HG02759 (cell line): ENCODE data around the gene CISD3.
"Not testable (repeated sequence)": the region's sequence is repeated elsewhere in the genome, so short reads cannot be mapped to it uniquely, and the experiment has no call there.

Experiments
- ATAC-seq: cut with Tn5 transposase; IDR thresholded peaks from one replicate; pipeline ENCODE4 v1.9.1; 2021; ENCODE audit warnings: mild to moderate bottlenecking, moderate library complexity; ENCODE audit not compliant: unreplicated experiment

Gene CISD3

DNA sequence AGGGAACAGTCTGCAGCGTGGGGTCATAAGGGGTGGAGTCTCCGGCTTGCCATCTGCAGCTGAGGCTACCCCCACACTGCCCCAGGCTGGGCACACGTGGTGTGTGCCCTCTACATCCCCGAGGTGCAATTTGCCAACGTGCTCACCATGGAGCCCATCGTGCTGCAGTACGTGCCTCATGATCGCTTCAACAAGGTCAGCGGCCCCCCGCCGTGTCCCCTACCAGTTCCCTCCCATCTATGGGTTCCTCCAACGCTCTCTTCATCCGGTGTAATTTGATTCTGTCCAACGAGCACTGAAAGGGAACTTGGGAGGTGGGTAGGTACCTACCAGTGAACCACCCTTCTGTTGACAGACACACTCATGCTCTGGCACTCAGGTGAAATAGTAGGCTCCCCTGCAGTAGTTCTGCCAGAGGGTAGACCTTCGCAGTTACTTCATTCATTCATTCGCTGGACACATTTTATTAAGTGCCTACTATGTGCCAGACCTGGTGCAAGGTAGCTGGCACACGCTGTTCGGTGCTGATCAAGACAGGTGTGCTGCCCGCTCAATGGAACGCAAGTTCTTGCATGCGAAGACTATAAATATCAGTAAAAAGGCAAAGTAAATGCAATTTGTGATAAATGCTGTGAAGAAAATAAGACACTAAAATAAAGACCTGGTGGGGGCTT lies 22.3 kb upstream of the CISD3 start:
- no peak for ATAC-seq

DNA sequence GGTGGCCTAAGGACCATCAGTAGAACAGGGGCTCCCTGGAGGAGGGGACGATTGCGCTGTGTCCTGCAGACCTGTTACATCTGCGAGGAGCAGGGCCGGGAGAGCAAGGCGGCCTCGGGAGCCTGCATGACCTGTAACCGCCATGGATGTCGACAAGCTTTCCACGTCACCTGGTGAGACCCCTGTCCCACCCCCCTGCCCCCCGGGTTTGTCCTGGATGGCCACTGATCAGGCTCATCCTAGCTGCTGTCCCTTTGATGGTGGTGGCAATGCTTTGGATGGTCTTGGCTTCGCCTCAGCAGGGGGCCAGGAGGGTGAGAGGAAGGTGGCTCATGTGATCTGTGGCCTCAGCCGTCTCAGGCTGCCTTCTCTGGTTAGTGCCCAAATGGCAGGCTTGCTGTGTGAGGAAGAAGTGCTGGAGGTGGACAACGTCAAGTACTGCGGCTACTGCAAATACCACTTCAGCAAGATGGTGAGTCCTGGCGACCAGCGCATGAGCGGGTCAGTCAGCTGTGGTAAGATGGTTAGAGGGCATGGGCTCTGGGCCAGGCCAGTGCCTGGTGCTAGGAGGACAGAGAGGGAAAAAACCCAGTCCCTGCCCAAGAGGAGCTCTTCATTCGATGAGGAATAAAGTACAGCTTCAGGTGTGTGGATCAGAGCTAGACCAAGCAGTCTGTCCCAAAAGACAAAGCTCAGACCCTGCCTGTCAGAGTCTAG lies 20.9 kb upstream of the CISD3 start:
- ATAC-seq = no peak

DNA sequence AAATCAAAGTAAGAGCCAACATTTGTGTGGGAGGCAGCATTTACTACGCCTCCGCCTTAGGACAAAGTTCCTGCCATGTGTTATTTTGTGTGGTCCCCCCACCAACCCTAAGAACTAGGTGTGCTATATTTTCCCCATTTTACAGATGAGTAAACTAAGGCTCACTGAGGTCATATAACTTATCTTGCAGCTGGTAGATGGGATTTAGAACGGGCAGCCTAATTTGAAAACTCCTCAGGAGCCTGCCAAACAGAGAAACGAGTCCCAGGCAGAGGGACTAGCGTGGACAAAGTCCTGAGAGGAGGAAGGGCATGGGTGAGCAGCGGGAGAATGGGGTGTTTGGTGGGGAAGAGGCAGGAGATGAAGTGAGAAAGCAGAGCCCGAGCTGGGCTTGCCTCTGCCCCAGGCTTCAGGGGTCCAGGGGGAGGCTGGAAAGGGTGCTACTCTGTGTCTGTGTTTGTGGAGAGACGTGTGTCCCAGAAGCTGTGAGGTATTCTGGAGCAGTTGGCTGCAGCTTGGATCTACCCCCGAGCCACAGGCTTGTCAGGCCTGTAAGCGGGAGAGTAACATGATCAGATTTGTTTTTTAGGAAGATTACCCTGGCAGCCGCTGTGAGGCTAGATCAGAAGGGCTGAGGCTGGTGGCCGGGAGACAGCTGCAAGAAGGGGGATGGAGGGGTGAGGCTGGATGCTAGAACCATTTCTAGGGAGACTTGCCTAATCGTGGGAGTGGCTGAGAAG lies 20.1 kb upstream of the CISD3 start:
- ATAC-seq = no peak

DNA sequence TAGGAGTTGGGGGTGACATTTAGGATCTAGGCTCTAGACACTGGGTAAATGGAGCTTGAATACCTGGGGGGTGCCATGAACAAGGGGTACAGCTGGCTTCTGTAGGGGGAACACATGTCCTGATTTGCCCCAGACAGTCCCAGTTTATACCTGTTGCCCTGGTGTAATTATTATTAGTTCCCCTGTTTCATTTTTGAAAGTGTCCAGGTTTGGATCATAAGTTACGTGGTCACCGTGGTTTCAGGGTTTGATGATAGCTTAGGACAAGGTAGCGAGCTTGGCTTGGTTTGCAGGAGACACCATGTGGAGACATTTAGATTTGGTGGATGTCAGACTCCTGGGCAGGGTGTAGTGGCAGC lies 19.6 kb upstream of the CISD3 start:
- ATAC-seq = no peak

DNA sequence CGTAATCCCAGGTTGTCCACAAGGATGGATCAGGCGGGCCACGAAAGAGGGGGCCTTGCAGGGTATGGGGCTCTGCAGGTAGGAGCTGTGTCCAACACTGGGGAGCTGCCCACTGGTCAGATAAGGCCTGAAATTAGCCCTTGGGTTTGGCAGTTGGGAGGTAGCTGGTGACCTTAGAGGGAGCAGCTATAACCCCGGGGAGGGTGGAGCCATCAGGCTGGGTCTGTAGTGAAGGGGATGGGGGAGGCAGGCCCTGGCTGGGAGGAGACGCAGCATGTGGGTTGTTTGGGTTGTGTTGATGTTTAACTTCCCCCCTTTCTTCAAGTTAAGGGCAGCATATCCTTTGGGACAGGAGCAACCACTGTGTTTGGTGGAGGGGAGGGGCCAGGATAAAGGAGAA lies 19.2 kb upstream of the CISD3 start:
- ATAC-seq = no peak

DNA sequence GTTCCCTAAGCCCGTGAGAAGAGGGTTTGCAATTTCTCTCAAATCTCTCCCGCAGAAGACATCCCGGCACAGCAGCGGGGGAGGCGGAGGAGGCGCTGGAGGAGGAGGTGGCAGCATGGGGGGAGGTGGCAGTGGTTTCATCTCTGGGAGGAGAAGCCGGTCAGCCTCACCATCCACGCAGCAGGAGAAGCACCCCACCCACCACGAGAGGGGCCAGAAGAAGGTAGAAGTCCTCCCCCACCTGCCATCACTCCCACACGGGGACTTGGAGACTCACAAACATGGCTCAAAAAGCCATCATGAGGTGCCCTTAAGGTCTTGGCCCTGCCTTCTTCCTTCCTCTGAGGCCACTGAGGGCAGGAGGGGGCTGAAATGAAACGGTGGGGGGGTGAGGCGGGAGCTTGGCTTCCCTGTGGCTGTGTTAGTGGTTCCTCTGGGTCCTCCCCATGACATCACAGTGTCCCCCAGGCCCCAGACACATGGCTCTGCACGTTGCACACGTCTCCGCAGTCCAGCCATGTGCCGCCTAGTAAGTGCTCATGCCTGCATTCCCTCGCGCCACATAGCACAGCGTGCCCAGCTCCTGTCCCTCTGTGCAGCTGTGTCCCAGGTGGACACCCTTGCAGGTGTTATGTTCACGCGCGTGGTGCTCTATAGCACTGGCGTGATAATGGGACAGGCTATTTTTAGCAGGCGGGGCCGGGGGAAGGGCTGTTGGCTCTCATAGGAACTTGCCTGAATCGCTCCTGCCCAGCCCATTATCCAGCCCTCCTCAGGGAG lies 18.2 kb upstream of the CISD3 start:
- ATAC-seq = no peak

DNA sequence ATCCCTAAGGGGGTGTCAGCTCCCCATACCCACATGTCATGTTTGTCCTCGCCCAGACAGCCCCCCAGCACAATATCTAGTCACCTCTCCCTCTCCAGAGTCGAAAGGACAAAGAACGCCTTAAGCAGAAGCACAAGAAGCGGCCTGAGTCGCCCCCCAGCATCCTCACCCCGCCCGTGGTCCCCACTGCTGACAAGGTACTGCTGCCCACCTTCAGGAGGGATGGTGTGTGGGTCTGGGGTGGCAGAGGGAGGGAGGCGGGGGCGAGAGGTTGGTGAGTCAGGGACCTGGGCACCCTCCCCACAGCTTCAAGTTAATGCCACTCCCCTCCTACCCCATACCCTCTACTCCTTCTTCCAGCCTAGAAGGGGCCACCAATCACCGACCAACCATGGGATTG lies 17.5 kb upstream of the CISD3 start:
- ATAC-seq = no peak

DNA sequence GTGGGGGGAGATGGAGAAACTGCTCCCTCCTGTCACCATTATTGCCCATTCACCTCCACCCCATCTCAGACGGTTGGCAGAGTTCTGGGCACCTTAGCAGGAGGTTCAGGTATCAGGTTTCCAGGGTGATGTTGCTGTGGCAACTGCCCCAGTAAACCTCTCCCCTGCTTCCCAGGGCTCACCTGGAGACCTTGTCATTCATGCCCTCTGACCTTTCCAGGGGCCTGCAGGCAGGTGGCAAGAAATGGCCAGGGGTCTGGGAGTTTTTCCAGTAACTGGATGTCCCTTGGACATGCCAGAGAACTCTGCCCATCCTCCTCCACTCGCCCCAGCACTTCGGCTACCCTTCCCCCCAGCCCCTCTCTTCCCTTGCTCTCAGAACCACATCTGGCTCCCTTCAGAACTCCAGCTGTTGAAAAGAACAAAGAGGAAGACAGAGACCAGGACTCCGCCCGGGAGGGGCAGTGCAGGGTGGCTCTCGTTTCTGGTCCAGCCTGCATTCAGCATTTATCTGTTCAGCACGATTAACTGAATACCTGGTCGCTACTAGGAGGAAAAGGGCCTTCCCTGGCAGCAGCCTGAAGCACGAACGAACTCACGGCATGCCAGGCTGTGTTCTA lies 16.6 kb upstream of the CISD3 start:
- no peak for ATAC-seq

DNA sequence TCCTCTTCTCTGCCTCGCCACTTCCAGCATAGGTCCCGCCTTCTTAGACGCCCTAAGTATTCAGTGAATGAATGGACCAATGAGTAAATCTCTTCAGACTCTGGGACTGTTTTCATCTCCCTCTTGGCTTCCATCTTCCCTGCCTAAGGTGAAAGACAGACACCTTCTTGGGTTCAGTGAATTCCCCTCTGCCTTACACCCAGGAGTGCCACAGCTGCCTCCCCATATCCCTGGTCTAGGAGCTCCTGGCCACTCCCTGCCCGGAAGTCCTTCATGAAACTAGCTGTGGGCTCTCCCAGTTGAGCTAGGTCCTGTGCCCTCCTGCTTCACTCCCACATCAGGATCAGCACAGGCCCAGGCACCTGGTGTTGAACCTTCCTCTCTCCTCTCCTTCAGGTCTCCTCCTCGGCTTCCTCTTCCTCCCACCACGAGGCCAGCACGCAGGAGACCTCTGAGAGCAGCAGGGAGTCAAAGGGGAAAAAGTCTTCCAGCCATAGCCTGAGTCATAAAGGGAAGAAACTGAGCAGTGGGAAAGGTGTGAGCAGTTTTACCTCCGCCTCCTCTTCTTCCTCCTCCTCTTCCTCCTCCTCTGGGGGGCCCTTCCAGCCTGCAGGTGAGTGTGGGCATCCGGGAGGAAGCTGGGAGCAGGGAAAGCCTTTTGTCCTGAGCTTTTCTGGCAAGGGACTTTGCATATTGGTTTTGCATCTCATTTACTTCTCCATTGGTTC lies 14.8 kb upstream of the CISD3 start:
- ATAC-seq = no peak

DNA sequence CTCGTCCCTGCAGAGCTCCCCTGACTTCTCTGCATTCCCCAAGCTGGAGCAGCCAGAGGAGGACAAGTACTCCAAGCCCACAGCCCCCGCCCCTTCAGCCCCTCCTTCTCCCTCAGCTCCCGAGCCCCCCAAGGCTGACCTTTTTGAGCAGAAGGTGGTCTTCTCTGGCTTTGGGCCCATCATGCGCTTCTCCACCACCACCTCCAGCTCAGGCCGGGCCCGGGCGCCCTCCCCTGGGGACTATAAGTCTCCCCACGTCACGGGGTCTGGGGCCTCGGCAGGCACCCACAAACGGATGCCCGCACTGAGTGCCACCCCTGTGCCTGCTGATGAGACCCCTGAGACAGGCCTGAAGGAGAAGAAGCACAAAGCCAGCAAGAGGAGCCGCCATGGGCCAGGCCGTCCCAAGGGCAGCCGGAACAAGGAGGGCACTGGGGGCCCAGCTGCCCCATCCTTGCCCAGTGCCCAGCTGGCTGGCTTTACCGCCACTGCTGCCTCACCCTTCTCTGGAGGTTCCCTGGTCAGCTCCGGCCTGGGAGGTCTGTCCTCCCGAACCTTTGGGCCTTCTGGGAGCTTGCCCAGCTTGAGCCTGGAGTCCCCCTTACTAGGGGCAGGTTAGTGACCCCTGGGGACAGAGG lies 13.7 kb upstream of the CISD3 start:
- ATAC-seq = no peak

DNA sequence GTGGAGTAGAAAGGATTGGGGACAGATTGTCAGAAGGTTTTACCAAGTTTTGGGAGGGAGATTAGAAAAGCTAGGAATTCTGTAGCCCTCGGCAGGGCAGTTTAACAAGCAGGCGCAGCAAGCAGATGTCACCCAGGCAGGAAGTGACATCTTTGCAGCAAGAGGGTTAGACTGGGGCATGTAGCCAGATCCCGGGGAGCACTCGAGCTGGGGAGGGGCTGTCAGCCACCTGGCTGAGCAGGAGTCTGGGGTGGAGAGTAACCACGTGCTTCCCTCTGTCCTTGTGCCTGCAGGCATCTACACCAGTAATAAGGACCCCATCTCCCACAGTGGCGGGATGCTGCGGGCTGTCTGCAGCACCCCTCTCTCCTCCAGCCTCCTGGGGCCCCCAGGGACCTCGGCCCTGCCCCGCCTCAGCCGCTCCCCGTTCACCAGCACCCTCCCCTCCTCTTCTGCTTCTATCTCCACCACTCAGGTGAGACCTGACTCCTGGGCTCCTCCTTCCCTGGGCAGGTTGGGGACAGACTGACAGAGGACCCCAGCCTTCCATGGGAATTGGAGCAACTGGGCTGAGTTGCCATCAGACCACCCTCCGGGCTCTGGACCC lies 12.9 kb upstream of the CISD3 start:
- no peak for ATAC-seq

DNA sequence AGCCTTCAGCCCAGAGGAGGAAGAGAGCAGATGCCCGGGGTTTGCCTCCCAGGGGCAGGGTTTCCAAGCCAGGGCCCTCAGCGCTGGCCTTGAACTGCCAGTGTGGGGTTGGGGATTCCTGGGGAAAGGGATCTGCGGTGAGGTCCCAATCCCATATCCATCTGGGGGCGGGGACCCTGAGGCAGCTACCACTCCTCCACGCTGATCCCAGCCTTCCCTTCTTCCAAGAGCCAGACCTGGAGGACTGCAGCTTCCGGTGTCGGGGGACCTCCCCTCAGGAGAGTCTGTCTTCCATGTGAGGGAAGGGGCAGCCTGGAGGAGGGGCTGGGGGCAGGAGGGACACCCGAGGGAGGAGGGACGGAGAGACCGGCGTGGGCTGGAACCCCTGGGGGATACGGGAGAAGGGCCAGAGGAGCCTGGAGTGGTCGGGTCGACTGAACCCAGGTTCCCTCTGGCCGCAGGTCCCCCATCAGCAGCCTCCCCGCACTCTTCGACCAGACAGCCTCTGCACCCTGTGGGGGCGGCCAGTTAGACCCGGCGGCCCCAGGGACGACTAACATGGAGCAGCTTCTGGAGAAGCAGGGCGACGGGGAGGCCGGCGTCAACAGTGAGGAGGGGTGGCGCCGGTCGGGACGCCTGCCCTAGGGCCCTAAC lies 10.7 kb upstream of the CISD3 start:
- ATAC-seq = no peak

DNA sequence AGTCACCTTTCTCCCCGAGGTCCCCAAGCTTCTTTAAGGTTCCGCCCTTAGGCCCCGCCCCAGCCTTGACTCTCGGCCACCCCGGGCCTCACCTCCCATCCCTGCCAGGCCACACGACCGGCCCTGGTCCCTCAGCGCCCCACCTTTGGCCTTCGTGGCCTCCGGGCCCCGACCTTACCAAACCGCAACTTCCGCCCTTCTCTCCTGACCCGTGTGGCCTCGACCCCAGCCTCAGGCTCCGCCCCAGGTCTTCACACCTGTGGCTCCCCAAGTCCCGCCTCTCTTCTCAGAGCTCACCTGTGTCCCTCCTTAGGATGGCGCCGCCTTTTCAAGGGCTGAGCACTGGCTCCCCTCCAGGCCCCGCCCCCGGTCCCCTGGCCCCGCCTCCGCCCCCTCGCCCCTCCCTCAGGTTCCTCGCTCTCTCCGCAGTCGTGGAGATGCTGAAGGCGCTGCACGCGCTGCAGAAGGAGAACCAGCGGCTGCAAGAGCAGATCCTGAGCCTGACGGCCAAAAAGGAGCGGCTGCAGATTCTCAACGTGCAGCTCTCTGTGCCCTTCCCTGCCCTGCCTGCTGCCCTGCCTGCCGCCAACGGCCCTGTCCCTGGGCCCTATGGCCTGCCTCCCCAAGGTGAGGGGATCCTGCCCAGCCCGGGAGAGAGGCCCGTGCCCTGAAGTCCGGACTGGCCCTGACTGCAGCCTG lies 10.0 kb upstream of the CISD3 start:
- no peak for ATAC-seq

DNA sequence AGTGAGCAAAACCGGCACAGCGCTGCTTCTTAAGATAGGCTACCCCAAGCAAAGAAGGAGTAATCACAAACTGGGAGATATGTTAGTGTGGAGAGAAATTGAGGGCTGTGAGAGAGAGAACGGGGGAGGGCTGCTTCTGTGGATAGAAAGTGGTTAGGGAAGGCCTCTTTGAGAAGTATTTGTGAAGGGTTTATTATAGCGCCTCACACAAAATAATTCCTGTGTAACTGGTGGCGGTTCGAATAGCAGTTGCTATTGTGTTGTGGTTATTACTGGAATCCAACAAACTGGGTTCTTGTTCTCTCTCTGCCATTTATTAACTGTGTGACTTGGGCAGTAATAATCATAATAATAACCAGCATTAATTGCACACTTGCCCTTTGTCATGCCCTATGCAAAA lies 9.2 kb upstream of the CISD3 start:
- ATAC-seq = no peak

DNA sequence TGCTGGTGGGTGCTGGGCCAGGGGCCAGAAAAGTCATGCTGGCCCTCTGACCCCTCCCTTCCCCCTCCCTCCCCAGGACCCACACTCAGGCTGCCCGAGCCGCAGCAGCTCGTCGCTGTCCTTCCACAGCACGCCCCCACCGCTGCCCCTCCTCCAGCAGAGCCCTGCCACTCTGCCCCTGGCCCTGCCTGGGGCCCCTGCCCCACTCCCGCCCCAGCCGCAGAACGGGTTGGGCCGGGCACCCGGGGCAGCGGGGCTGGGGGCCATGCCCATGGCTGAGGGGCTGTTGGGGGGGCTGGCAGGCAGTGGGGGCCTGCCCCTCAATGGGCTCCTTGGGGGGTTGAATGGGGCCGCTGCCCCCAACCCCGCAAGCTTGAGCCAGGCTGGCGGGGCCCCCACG lies 8.3 kb upstream of the CISD3 start:
- no peak for ATAC-seq

DNA sequence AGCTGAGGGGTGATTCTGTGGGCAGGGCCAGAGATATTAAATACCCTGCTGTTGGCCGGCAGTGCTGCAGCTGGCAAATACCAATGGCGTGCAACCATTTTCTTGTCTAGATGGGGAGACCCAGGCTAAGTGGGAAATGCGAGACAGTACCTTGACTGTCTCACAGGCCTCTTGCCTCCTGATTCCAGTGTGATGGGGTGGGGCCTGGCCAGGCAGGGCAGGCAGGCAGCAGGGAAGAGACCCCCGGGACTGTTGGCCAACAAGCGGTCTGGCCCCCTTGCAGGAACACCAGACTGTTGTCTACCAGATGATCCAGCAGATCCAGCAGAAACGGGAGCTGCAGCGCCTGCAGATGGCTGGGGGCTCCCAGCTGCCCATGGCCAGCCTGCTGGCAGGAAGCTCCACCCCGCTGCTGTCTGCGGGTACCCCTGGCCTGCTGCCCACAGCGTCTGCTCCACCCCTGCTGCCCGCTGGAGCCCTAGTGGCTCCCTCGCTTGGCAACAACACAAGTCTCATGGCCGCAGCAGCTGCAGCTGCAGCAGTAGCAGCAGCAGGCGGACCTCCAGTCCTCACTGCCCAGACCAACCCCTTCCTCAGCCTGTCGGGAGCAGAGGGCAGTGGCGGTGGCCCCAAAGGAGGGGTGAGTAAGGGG lies 5.7 kb upstream of the CISD3 start:
- no peak for ATAC-seq

DNA sequence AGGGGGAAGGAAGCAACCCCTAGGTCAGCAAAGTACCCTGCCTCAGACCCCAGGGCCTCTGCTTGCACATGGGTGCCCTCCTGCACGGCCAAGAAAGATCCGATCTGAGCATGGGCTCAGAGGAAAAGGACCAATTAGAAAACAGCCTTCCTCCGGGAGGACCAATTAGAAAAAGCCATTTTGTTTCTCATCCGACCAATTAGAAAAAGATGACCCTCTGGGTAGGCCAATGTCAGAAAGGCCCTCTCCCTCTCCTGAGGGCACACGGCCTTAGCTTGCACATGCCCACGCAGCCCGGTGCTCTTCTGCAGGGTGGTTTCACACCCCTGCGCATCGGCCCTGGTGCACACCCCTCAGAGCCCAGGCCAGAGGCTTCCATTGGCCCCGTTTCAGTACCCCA lies 5.1 kb upstream of the CISD3 start:
- no peak for ATAC-seq

DNA sequence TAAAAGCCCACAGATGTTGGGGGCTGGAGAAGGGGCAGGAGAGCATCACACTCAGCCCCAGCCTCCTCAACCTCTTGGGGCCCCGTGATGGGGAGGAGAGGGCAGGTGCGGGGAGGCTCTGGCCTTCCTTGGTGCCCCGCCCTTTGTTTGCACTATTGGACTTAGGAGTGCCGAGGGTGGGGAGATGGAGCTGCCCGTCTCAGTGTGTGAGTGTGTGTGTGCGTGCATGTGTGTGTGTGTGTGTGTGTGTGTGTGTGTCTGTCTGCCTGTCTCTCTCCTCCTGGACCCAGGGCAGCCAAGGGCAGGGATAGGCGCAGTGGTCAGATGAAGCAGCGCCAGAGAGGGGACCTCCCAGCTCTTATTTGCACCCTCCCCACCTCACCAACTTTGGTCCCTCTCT lies 4.0 kb upstream of the CISD3 start:
- not testable (repeated sequence) for ATAC-seq
